GM04504 (cell line): ENCODE results near the gene PTPN3.

Source experiments
- DNase-seq: peaks from one replicate; pipeline ENCODE4 v3.0.0-alpha.2; 2012; ENCODE audit warnings: low read depth

PTPN3 gene

GRCh38 chr9:109335929-109336328 lies 162.2 kb downstream of the PTPN3 start:
- DNase-seq = no peak

- no peak for DNase-seq
Observed at GRCh38 chr9:109335121-109335520, 163.0 kb downstream of the PTPN3 start.

GRCh38 chr9:109331353-109331752 lies 166.8 kb downstream of the PTPN3 start:
- DNase-seq = no peak

GRCh38 chr9:109329638-109330258 lies 168.4 kb downstream of the PTPN3 start:
- DNase-seq = no peak

GRCh38 chr9:109328978-109329637 lies 169.0 kb downstream of the PTPN3 start:
- no peak for DNase-seq
